ENCODE measurements around the gene FAM83G. TPM values are rescaled to one million over a fixed set of nuclear protein-coding genes. Genes with fewer than 3 reads are reported as not detected.

Gene FAM83G
- total RNA-seq, 1 donor from 2014 or later, result 28.4 TPM

- Histone ChIP-seq H3K36me3 (ENCODE audit: control insufficient read depth, insufficient read depth, low read length) (peaks cover 46% of the 10 kb centered on the region), H3K27me3 (ENCODE audit: control insufficient read depth, insufficient read depth, low read length) (no peaks in the 10 kb centered on the region), H3K4me3 (ENCODE audit: low read depth, low read length) (no peak overlapping the region)
- no peak for FAIRE-seq
- TF ChIP-seq CTCF (IDR thresholded peaks at IDR 0.05; ENCODE audit: insufficient read depth, low read length, severe bottlenecking), result no peak
- no peak for DNase-seq (ENCODE audit: low read depth)
These were observed 19.1 kb downstream of the FAM83G start for GRCh38 chr17:18985475-18985874.

GRCh38 chr17:18984273-18985114, 20.1 kb downstream of the FAM83G start:
- peaks cover 53% of the 10 kb centered on the region for H3K36me3 ChIP-seq (ENCODE audit: control insufficient read depth, insufficient read depth, low read length)
- no peaks in the 10 kb centered on the region for H3K27me3 ChIP-seq (ENCODE audit: control insufficient read depth, insufficient read depth, low read length)
- no peak for TF ChIP-seq CTCF (IDR thresholded peaks at IDR 0.05; ENCODE audit: insufficient read depth, low read length, severe bottlenecking)
- H3K4me3 ChIP-seq (ENCODE audit: low read depth, low read length), result no peak overlapping the region
- no peak for FAIRE-seq
- DNase-seq (ENCODE audit: low read depth), result no peak

GRCh38 chr17:18981642-18982424, 22.7 kb downstream of the FAM83G start:
- no peak for FAIRE-seq
- TF ChIP-seq CTCF (IDR thresholded peaks at IDR 0.05; ENCODE audit: insufficient read depth, low read length, severe bottlenecking), result no peak
- Histone ChIP-seq H3K4me3 (ENCODE audit: low read depth, low read length) (no peak overlapping the region), H3K27me3 (ENCODE audit: control insufficient read depth, insufficient read depth, low read length) (no peaks in the 10 kb centered on the region), H3K36me3 (ENCODE audit: control insufficient read depth, insufficient read depth, low read length) (peaks cover 54% of the 10 kb centered on the region)
- DNase-seq (ENCODE audit: low read depth), result peak; percentile 67

DNA sequence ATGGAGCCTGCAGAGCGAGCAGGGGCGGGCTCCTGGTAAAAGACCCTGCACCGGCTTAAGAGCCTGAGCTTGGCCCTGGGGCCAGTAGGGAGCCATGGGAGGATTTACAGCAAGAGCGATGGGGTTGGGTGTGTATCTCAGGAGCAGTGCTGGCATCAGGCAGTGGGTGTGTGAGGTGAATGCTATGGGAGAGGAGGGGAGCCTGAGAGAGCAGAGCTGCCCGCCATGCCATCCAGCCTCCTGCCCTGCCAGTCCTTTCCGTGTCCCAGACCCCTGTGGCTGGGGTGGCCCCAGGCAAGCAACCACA, 23.3 kb downstream of the FAM83G start:
- H3K36me3 ChIP-seq (ENCODE audit: control insufficient read depth, insufficient read depth, low read length), result peaks cover 52% of the 10 kb centered on the region
- no peak overlapping the region for H3K4me3 ChIP-seq (ENCODE audit: low read depth, low read length)
- FAIRE-seq (no peak), DNase-seq (ENCODE audit: low read depth) (no peak)
- TF ChIP-seq CTCF (IDR thresholded peaks at IDR 0.05; ENCODE audit: insufficient read depth, low read length, severe bottlenecking), result no peak
- no peaks in the 10 kb centered on the region for H3K27me3 ChIP-seq (ENCODE audit: control insufficient read depth, insufficient read depth, low read length)

DNA sequence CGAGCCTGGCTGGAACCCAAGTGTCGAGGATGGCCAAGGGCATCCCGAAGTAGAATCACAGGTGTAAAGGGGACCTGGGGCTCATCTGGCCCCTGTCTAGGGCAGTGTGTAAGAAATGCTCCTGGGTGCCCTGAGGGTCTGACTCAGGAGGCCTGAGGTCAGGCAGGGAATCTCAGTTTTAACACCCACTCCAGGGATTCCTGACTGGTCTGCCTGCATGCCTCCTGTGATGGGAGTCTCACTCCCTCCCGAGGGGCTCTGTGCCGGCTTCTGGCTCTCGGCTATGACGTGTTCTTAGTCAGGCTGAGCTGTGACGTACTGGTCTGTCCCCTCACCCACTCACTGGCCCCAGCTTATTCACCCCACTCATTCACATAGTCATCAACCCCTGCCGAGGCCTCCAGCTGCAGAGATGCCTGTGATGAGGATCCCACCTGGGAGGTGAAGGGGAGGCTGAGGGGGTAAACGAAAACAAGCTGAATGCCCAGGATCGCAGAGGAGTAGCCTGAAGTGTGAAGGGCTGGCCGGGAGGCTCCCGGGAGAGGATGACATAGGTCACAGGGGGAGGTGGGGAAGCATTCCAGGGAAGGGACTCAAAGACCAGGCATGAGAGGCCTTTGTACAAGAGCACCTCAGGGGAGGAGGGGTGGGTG, 23.8 kb downstream of the FAM83G start:
- DNase-seq (ENCODE audit: low read depth) (no peak), FAIRE-seq (no peak)
- TF ChIP-seq CTCF (IDR thresholded peaks at IDR 0.05; ENCODE audit: insufficient read depth, low read length, severe bottlenecking), result no peak
- H3K36me3 ChIP-seq (ENCODE audit: control insufficient read depth, insufficient read depth, low read length), result peaks cover 51% of the 10 kb centered on the region
- H3K4me3 ChIP-seq (ENCODE audit: low read depth, low read length), result no peak overlapping the region
- no peaks in the 10 kb centered on the region for H3K27me3 ChIP-seq (ENCODE audit: control insufficient read depth, insufficient read depth, low read length)

Data from bronchial epithelial cell (primary cell).